Muscle of arm (tissue), 12 donors: ENCODE measurements around the gene KLHL17. TPM values are rescaled to one million over a fixed set of nuclear protein-coding genes. Genes with fewer than 3 reads are reported as not detected.
"Not testable (repeated sequence)": the region's sequence is repeated elsewhere in the genome, so short reads cannot be mapped to it uniquely, and the experiment has no call there.

Source experiments
- DNase-seq: peaks from one replicate; pipeline ENCODE4 v3.0.0-alpha.2; 2013
- polyA plus RNA-seq, 12 donors: library from polyadenylated mRNA; unstranded; fragments of 120-200 nt; gene quantifications; one replicate each; pipeline ENCODE4 v1.2.1, GENCODE V29; 2013; ENCODE audit not compliant: insufficient read length in 12 of 12

The KLHL17 gene
- polyA plus RNA-seq, 12 donors = 2.6 to 11.4 (median 4.8) TPM; not detected in 2

- DNase-seq = no peak
Observed at GRCh38 chr1:935751-936231, 24.6 kb upstream of the KLHL17 start.

- no peak for DNase-seq
Observed at GRCh38 chr1:936348-937264, 23.8 kb upstream of the KLHL17 start.

- DNase-seq = no peak
Observed at GRCh38 chr1:937521-937920, 22.9 kb upstream of the KLHL17 start.

- no peak for DNase-seq
Observed at GRCh38 chr1:938088-938683, 22.2 kb upstream of the KLHL17 start.

- no peak for DNase-seq
Observed at GRCh38 chr1:938711-939489, 21.5 kb upstream of the KLHL17 start.

GRCh38 chr1:939511-940106 is 20.8 kb upstream of the KLHL17 start:
- DNase-seq = no peak

GRCh38 chr1:940107-941014 is 20.0 kb upstream of the KLHL17 start:
- DNase-seq = no peak

- DNase-seq = no peak
Observed at GRCh38 chr1:941015-941587, 19.3 kb upstream of the KLHL17 start.

- peak; percentile 81 for DNase-seq
Observed at GRCh38 chr1:941588-942383, 18.6 kb upstream of the KLHL17 start.

GRCh38 chr1:942411-942821 is 18.0 kb upstream of the KLHL17 start:
- DNase-seq = no peak

GRCh38 chr1:942864-943533 is 17.4 kb upstream of the KLHL17 start:
- DNase-seq = no peak

GRCh38 chr1:943545-944340 is 16.6 kb upstream of the KLHL17 start:
- no peak for DNase-seq

GRCh38 chr1:944341-945325 is 15.8 kb upstream of the KLHL17 start:
- no peak for DNase-seq

- no peak for DNase-seq
Observed at GRCh38 chr1:945688-946556, 14.5 kb upstream of the KLHL17 start.

GRCh38 chr1:946811-947210 is 13.6 kb upstream of the KLHL17 start:
- DNase-seq = not testable (repeated sequence)

- no peak for DNase-seq
Observed at GRCh38 chr1:947958-948357, 12.4 kb upstream of the KLHL17 start.
